Immature natural killer cell (primary cell): Measurements from ENCODE around the gene DNAAF8. TPM values are rescaled to one million over a fixed set of nuclear protein-coding genes. Genes with fewer than 3 reads are reported as not detected.

Source experiments
- DNase-seq, 3 donors: peaks; one replicate each; pipeline ENCODE4 v3.0.0; 2022; ENCODE audit warnings: mixed read lengths in 1 of 3
- H3K27ac Mint-ChIP-seq, 6 donors: one replicate each; pipeline ENCODE4 v1.8.0; 2020; ENCODE audit warnings: mixed read lengths in 6 of 6, mild to moderate bottlenecking in 5 of 6, inconsistent platforms in 4 of 6, moderate library complexity in 3 of 6
- H3K27me3 Mint-ChIP-seq, 3 donors: one replicate each; pipeline ENCODE4 v1.8.0; 2020 to 2021; ENCODE audit warnings: low read depth in 3 of 3, mild to moderate bottlenecking in 3 of 3, mixed read lengths in 3 of 3, moderate library complexity in 3 of 3, inconsistent platforms in 1 of 3
- H3K36me3 Mint-ChIP-seq, 3 donors: one replicate each; pipeline ENCODE4 v1.8.0; 2020; ENCODE audit warnings: mixed read lengths in 3 of 3, inconsistent platforms in 2 of 3, mild to moderate bottlenecking in 2 of 3
- H3K4me1 Mint-ChIP-seq, 2 donors: one replicate each; pipeline ENCODE4 v1.8.0; 2020; ENCODE audit warnings: inconsistent platforms in 2 of 2, mild to moderate bottlenecking in 2 of 2, mixed read lengths in 2 of 2, moderate library complexity in 1 of 2
- H3K4me3 Mint-ChIP-seq, 5 donors: one replicate each; pipeline ENCODE4 v1.8.0; 2020; ENCODE audit warnings: mild to moderate bottlenecking in 5 of 5, mixed read lengths in 5 of 5, inconsistent platforms in 3 of 5, moderate library complexity in 3 of 5
- H3K9me3 Mint-ChIP-seq, 6 donors: one replicate each; pipeline ENCODE4 v1.8.0; 2020; ENCODE audit warnings: mild to moderate bottlenecking in 6 of 6, mixed read lengths in 6 of 6, inconsistent platforms in 4 of 6, moderate library complexity in 3 of 6
- polyA plus RNA-seq, 3 donors: library from polyadenylated mRNA; unstranded; fragments of 300-500 nt; fragmentation: Illumina TruSeq; gene quantifications; one replicate each; pipeline ENCODE4 v1.2.3, GENCODE V29; 2021

The DNAAF8 gene
- polyA plus RNA-seq, 3 donors from 2014 or later = 0.15 to 0.22 TPM; not detected in 1

- peaks cover 0 to 5% (median 2%) of the 10 kb centered on the region in 3 donors for H3K27me3 Mint-ChIP-seq
- no peaks in the 10 kb centered on the region for H3K36me3 Mint-ChIP-seq
- no peak overlapping the region for H3K4me3 Mint-ChIP-seq
- H3K27ac Mint-ChIP-seq = no peak overlapping the region
- H3K9me3 Mint-ChIP-seq = no peaks in the 10 kb centered on the region
- no peaks in the 10 kb centered on the region for H3K4me1 Mint-ChIP-seq
- no peak for DNase-seq
Measured at GRCh38 chr16:4792951-4793513, 58.7 kb downstream of the DNAAF8 start.

DNA sequence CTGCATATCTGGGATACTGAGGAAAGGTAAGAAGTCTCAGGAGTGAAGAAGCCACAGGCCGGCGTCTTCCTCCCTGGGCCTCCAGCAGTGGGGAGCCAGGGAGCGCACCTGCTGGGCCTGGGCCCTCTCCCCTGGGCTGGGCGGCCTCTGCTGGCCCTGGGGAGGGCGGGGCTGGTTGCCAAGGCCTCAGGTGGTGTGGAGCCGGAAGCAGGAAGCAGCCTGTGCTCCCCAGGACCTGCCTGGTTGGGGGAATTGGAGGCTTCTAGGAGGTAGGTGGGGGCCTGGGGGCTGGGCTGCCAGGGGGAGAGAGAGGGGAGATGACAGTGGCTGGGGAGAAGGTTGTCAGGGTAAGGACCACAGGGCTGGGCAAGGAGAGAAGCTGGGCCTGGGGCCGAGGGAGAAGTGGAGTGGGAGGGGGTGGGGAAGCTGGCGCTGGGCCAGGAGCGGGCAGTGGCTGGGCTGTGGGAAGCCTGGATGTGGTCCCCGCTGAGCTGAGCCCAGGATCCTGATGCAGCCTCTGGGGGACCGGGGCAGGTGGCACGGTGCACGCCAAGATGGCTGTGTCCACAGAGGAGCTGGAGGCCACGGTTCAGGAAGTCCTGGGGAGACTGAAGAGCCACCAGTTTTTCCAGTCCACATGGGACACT lies 61.0 kb downstream of the DNAAF8 start, which contains the start of gene SMIM22:
Gene SMIM22, plus strand, starts transcription at position 189 of the 647 bp plus-strand sequence. Its CDS starts 366 bp downstream, at position 555.
- DNase-seq = no peak
- Mint-ChIP-seq H3K4me3 (no peak within 1 kb of the TSS), H3K27me3 (peaks cover 0 to 2% (median 0%) of the 10 kb centered on the region in 3 donors), H3K9me3 (no peaks in the 10 kb centered on the region), H3K27ac (no peak within 1 kb of the TSS), H3K36me3 (no peaks in the 10 kb centered on the region), H3K4me1 (peaks cover 0 to under 1% of the 10 kb centered on the region in 2 donors)

DNA sequence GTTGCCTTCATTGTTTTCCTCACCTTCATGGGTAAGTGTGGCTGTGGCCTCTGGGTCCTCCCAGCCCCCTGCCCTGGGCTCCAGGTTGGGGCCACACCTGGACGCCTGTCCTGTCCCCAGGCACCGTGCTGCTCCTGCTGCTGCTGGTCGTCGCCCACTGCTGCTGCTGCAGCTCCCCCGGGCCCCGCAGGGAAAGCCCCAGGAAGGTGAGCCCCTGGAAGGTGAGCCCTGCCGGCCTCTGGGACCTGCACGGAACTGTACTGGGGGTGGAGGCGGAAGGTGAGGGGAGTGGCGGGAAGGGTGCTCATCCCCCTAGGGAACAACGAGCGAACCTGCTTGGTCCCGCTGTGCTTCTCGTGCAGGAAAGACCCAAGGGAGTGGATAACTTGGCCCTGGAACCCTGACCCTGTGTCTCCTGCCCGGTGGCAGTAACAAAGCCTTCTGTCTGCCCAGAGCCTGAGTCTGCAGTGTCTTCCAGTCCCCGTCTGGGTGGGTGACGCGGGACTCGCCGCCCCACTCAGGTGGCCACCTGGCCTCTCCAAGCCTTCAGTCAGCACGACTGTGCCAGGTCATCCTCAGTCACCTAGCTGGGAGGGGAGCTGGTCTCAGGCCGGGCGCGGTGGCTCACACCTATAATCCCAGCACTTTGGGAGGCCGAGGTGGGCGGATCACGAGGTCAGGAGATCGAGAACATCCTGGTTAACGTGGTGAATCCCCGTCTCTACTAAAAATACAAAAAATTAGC lies 61.7 kb downstream of the DNAAF8 start:
- no peak overlapping the region for H3K27ac Mint-ChIP-seq
- H3K36me3 Mint-ChIP-seq = no peaks in the 10 kb centered on the region
- no peak overlapping the region for H3K4me3 Mint-ChIP-seq
- H3K4me1 Mint-ChIP-seq = peaks cover 0 to 7% of the 10 kb centered on the region in 2 donors
- H3K27me3 Mint-ChIP-seq = no peaks in the 10 kb centered on the region
- H3K9me3 Mint-ChIP-seq = no peaks in the 10 kb centered on the region
- DNase-seq = no peak

DNA sequence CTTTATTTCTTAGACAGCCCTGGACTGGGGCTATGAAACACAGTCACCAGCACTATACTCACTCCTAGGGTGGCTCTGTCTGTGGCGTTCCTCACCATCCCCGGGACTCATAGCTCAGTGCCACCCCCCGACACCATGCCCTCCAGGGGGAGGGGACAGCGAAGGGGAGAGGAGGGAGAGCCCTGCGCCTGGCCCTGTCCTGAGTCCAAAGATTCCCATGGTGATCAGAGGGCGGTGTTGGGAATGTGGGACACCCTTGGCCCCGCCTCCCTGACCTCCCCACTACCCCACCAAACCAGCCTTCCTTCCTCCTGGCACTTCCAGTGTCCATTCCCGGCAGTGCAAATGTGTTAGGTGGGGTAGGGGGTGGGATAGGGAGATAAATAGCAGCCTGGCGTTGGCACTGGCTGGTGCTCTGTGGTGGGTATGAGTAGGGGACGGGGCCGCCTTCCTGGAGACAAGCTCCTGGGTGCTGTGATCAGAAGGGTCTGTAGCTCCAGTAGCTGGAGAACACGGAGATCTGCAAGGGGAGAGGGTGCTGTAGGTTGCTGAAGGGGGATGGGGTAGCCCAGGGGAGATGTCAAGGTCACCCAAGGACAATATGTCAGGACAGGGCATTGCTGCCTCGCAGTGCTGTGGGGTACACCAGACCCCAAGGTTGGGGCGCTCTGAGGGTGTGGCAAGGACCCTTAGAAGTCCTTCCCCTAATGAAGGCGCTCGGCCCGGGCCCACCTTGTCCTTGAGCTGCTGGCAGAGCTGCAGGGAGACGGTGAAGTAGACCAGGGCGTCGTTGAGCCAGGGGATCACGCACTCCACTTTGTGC lies 62.9 kb downstream of the DNAAF8 start:
- DNase-seq = no peak
- Mint-ChIP-seq H3K9me3 (no peaks in the 10 kb centered on the region), H3K27ac (no peak overlapping the region), H3K4me3 (no peak overlapping the region), H3K36me3 (no peaks in the 10 kb centered on the region), H3K27me3 (no peaks in the 10 kb centered on the region), H3K4me1 (peaks cover 0 to 7% of the 10 kb centered on the region in 2 donors)

GRCh38 chr16:4797805-4798252 lies 63.5 kb downstream of the DNAAF8 start:
- no peak for DNase-seq
- Mint-ChIP-seq H3K4me1 (peaks cover under 1 to 7% of the 10 kb centered on the region in 2 donors), H3K27ac (no peak overlapping the region), H3K9me3 (no peaks in the 10 kb centered on the region), H3K27me3 (no peaks in the 10 kb centered on the region), H3K36me3 (no peaks in the 10 kb centered on the region), H3K4me3 (no peak overlapping the region)

- Mint-ChIP-seq H3K27ac (no peak overlapping the region), H3K27me3 (peaks cover 0 to 2% (median 0%) of the 10 kb centered on the region in 3 donors), H3K4me3 (no peak overlapping the region), H3K36me3 (no peaks in the 10 kb centered on the region), H3K4me1 (peaks cover 7 to 12% of the 10 kb centered on the region in 2 donors), H3K9me3 (no peaks in the 10 kb centered on the region)
- DNase-seq = no peak
Measured at GRCh38 chr16:4798456-4798855, 64.1 kb downstream of the DNAAF8 start.

Other genes with a start within 250 kb of the DNAAF8 start
- gene CDIP1, start 195.8 kb upstream of the DNAAF8 start, polyA plus RNA-seq = 10 to 100 TPM; 26.9 to 51.9 (median 47.8) TPM
- gene C16orf96, start 178.2 kb upstream of the DNAAF8 start, polyA plus RNA-seq = not detected
- gene UBALD1, start 119.6 kb upstream of the DNAAF8 start, polyA plus RNA-seq = 10 to 100 TPM in 1 of 3 donors, 1 to 10 TPM in 2; 2.3 to 11.8 (median 6.5) TPM
- 10 to 100 TPM in 1 of 3 donors, 1 to 10 TPM in 2; 2.3 to 13.2 (median 3.5) TPM for gene MGRN1, start 109.7 kb upstream of the DNAAF8 start, polyA plus RNA-seq
- 100 to 1,000 TPM in 1 of 3 donors, 10 to 100 TPM in 2; 86.5 to 125 (median 99.6) TPM for gene NUDT16L1, start 41.0 kb upstream of the DNAAF8 start, polyA plus RNA-seq
- gene ANKS3, start 266 bp upstream of the DNAAF8 start, polyA plus RNA-seq = 1 to 10 TPM; 1.4 to 6.4 (median 2.6) TPM
- 10 to 100 TPM in 1 of 3 donors, 1 to 10 TPM in 2; 4.4 to 13.1 (median 8.9) TPM for gene ZNF500, start 32.6 kb downstream of the DNAAF8 start, polyA plus RNA-seq
- not detected for gene SEPTIN12, start 53.8 kb downstream of the DNAAF8 start, polyA plus RNA-seq
- not detected for gene SMIM22, start 60.8 kb downstream of the DNAAF8 start, polyA plus RNA-seq
- gene ROGDI, start 68.1 kb downstream of the DNAAF8 start, polyA plus RNA-seq = 1 to 10 TPM; 4.8 to 9.3 (median 5.4) TPM
- 10 to 100 TPM; 26.0 to 50.2 (median 27.9) TPM for gene GLYR1, start 112.8 kb downstream of the DNAAF8 start, polyA plus RNA-seq
- 10 to 100 TPM in 2 of 3 donors, 1 to 10 TPM in 1; 2.8 to 30.7 (median 13.9) TPM for gene UBN1, start 112.9 kb downstream of the DNAAF8 start, polyA plus RNA-seq
- under 1 TPM in 2 of 3 donors, not detected in 1; 0.03 to 0.43 TPM for gene PPL, start 202.6 kb downstream of the DNAAF8 start, polyA plus RNA-seq
- not detected for gene SEC14L5, start 223.8 kb downstream of the DNAAF8 start, polyA plus RNA-seq